Esophagus mucosa (tissue), 1 donor: ENCODE results near the gene PPP1R14D. TPM values are rescaled to one million over a fixed set of nuclear protein-coding genes. Genes with fewer than 3 reads are reported as not detected.

Source experiments
- ATAC-seq: fragments of 200-7000 bp; cut with Tn5 transposase; one replicate; pipeline ENCODE4 v1.9.1; 2020
- total RNA-seq: library from RNA; stranded (reverse); gene quantifications from one replicate; pipeline ENCODE4 v1.2.4, GENCODE V29; 2023
- donor health status: DM: yes; HTN: yes; CAD: no.

Gene PPP1R14D
- total RNA-seq, 1 donor from 2014 or later: not detected

GRCh38 chr15:40852529-40852928, 24.0 kb upstream of the PPP1R14D start:
- no peak for ATAC-seq

- ATAC-seq: no peak
Observed at GRCh38 chr15:40850576-40851112, 22.1 kb upstream of the PPP1R14D start.

- ATAC-seq: peak; percentile 48
Observed at GRCh38 chr15:40847223-40847961, 18.9 kb upstream of the PPP1R14D start.

- peak; percentile 40 for ATAC-seq
Observed at GRCh38 chr15:40846841-40847222, 18.3 kb upstream of the PPP1R14D start.

GRCh38 chr15:40845511-40846284, 17.2 kb upstream of the PPP1R14D start:
- peak; percentile 84 for ATAC-seq

GRCh38 chr15:40845036-40845435, 16.5 kb upstream of the PPP1R14D start:
- no peak for ATAC-seq

- peak; percentile 4 for ATAC-seq
Observed at GRCh38 chr15:40844696-40845030, 16.2 kb upstream of the PPP1R14D start.

- ATAC-seq: peak; percentile 69
Observed at GRCh38 chr15:40843885-40844695, 15.6 kb upstream of the PPP1R14D start, which contains the start of gene SPINT1. TSS of gene SPINT1 (plus strand) at chr15:40844048. CDS start at chr15:40844555, 507 bp downstream.

- no peak for ATAC-seq
Observed at GRCh38 chr15:40843261-40843884, 14.9 kb upstream of the PPP1R14D start.

GRCh38 chr15:40841741-40842140, 13.2 kb upstream of the PPP1R14D start:
- ATAC-seq: no peak

- no peak for ATAC-seq
Observed at GRCh38 chr15:40838756-40839155, 10.2 kb upstream of the PPP1R14D start.

- no peak for ATAC-seq
Observed at GRCh38 chr15:40836020-40836419, 7.5 kb upstream of the PPP1R14D start.

- ATAC-seq: no peak
Observed at GRCh38 chr15:40832903-40833302, 4.4 kb upstream of the PPP1R14D start.

GRCh38 chr15:40831861-40832260, 3.4 kb upstream of the PPP1R14D start:
- ATAC-seq: no peak

- ATAC-seq: no peak
Observed at GRCh38 chr15:40830884-40831283, 2.4 kb upstream of the PPP1R14D start.

- ATAC-seq: no peak
Observed at GRCh38 chr15:40829115-40829514, 607 bp upstream of the PPP1R14D start.

GRCh38 chr15:40826423-40827075, 2.0 kb downstream of the PPP1R14D start:
- no peak for ATAC-seq

GRCh38 chr15:40825661-40826422, 2.7 kb downstream of the PPP1R14D start:
- peak; percentile 61 for ATAC-seq

GRCh38 chr15:40823572-40824343, 4.8 kb downstream of the PPP1R14D start:
- ATAC-seq: peak; percentile 86

GRCh38 chr15:40821195-40821594, 7.3 kb downstream of the PPP1R14D start:
- no peak for ATAC-seq
